Activated T-helper 1 cell treated with anti-CD3 and anti-CD28 coated beads, Interleukin-12 subunit alpha, Interleukin-12 subunit beta, Interleukin-2, Interleukin-4 antibody, amounts not matched to agents 30 ng/mL and 10 ng/mL and 1 ng/mL, durations not matched to agents 14 hours and 24 hours and 36 hours (primary cell): ENCODE data around the gene SYT5. TPM values are rescaled to one million over a fixed set of nuclear protein-coding genes. Genes with fewer than 3 reads are reported as not detected.
"Not testable (repeated sequence)": the region's sequence is repeated elsewhere in the genome, so short reads cannot be mapped to it uniquely, and the experiment has no call there.

Source experiments
- DNase-seq: peaks from one replicate; pipeline ENCODE4 v3.0.0; 2021; ENCODE audit warnings: low spot score
- H3K27ac Mint-ChIP-seq: one replicate; pipeline ENCODE4 v1.8.0; 2021; ENCODE audit warnings: mild to moderate bottlenecking, mixed read lengths
- H3K27me3 Mint-ChIP-seq: one replicate; pipeline ENCODE4 v1.8.0; 2022; ENCODE audit warnings: mild to moderate bottlenecking, moderate library complexity, mixed read lengths; ENCODE audit not compliant: insufficient read depth
- H3K36me3 Mint-ChIP-seq: one replicate; pipeline ENCODE4 v1.8.0; 2021; ENCODE audit warnings: low read depth, mixed read lengths
- H3K4me1 Mint-ChIP-seq: one replicate; pipeline ENCODE4 v1.8.0; 2021; ENCODE audit warnings: low read depth, mixed read lengths
- H3K4me3 Mint-ChIP-seq: one replicate; pipeline ENCODE4 v1.8.0; 2021; ENCODE audit warnings: mild to moderate bottlenecking, moderate library complexity, mixed read lengths
- H3K9me3 Mint-ChIP-seq: one replicate; pipeline ENCODE4 v1.8.0; 2021; ENCODE audit warnings: mixed read lengths
- intact Hi-C: fragments of 100-400 bp; cut with micrococcal nuclease; formaldehyde crosslinking; loops from one replicate; pipeline ENCODE4 v1.15.1; 2024
- total RNA-seq: library from RNA; stranded (reverse); gene quantifications from 2 replicates; pipeline ENCODE4 v1.2.3, GENCODE V29; 2022

Gene SYT5
- total RNA-seq, 1 donor from 2014 or later, result not detected

DNA sequence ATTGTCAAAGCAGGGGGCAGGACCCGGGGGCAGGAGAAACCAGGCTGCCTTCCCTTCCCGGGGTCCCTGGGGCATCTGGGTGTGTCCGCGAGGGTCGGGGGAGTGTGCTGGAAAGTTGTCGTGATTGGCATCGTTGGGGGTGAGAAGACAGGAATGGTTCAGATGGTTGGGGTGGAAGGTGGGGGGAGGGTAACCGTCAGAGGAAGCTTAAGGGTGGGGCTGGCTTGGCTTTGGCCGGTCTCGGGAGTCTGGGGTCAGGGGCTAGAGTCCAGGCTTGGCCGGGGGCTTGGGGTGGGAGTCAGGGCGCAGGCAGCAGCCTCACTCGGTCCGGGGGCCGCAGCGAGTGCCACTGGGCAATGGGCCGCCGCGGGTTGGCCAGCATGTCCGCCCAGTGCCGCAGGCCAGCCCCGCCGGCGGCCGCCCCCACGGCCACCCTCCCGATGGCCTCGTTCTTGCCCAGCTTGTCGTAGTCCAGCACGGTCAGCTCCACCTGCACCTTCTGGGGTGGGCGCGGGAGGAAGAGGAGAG, 6.8 kb downstream of the SYT5 start:
- no peak overlapping the region for H3K27ac Mint-ChIP-seq
- intact Hi-C loops, result no loop called here
- no peaks in the 10 kb centered on the region for H3K9me3 Mint-ChIP-seq
- DNase-seq, result no peak
- H3K27me3 Mint-ChIP-seq, result peaks cover 51% of the 10 kb centered on the region
- H3K36me3 Mint-ChIP-seq, result no peaks in the 10 kb centered on the region
- H3K4me3 Mint-ChIP-seq, result peak overlapping the region; percentile 72
- H3K4me1 Mint-ChIP-seq, result peaks cover 15% of the 10 kb centered on the region

DNA sequence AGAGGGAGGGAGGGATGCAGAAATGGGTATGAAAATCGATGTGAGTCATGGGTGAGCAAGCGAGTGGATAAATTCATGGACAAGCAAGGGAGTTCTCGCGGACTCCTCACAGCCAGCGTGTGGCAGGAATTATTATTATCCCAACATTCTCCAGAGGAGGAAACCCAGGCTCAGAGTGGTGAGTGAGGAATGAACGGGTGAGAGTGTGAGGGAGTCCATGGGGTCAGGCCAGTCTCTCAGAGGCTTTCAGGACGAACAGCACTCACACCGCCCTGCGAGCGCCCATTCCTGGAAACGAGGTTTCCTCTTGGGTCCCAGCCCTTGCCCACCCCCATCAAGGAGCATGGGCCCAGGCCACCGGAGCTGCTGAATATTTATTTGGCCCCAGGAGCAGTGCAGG, 7.3 kb downstream of the SYT5 start:
- Mint-ChIP-seq H3K4me3 (peak overlapping the region; percentile 70), H3K4me1 (peaks cover 15% of the 10 kb centered on the region), H3K27ac (no peak overlapping the region), H3K36me3 (no peaks in the 10 kb centered on the region), H3K27me3 (peaks cover 48% of the 10 kb centered on the region), H3K9me3 (no peaks in the 10 kb centered on the region)
- no peak for DNase-seq
- intact Hi-C loops, result no loop called here

DNA sequence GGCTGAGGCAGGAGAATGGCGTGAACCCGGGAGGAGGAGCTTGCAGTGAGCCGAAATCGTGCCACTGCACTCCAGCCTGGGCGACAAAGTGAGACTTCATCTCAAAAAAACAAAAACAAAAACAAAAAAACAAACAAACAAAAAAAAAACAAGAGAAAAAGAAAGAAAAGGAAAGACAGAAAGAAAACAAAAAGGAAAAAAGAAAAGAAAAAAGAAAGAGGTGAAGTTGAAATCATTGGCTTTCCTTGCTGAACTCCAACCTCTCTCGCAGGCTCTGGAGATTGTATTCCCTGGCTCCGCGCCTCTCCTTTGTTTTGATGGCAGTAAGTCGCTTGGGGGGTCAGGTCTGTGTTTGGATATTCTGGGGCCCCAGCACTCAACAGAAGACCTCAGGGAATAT, 7.8 kb downstream of the SYT5 start:
- H3K27ac Mint-ChIP-seq, intact Hi-C loops: not testable (repeated sequence)
- peaks cover 15% of the 10 kb centered on the region for H3K4me1 Mint-ChIP-seq

DNA sequence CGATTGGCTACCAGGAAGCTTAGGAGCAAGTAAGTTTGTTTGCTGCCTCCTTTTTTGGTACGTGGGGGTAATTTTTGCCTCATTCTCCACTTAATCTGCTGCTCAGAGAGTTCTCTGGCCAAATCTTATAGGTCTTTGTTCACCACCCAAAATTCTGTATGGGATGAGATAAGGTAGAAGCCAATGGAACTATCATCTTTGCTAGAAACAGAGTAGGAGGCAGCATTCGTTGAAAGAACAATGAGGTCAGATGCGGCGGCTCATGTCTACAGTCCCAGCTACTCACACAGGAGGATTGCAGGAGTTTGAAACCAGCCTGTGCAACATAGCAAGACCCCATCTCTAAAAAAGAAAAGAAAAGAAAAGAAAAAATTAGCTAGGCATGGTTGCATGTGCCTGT, 8.6 kb downstream of the SYT5 start:
- intact Hi-C loops, result no loop called here
- H3K4me1 Mint-ChIP-seq, result peaks cover 24% of the 10 kb centered on the region
- H3K9me3 Mint-ChIP-seq, result no peaks in the 10 kb centered on the region
- no peaks in the 10 kb centered on the region for H3K36me3 Mint-ChIP-seq
- H3K4me3 Mint-ChIP-seq, result no peak overlapping the region
- DNase-seq, result no peak
- no peak overlapping the region for H3K27ac Mint-ChIP-seq
- H3K27me3 Mint-ChIP-seq, result peaks cover 54% of the 10 kb centered on the region

More for the DNA sequence above, 7.8 kb downstream of the SYT5 start:
- not testable (repeated sequence) for H3K36me3 Mint-ChIP-seq, DNase-seq, H3K9me3 Mint-ChIP-seq
- Mint-ChIP-seq H3K4me3 (peak overlapping the region; percentile 70), H3K27me3 (peaks cover 51% of the 10 kb centered on the region)

DNA sequence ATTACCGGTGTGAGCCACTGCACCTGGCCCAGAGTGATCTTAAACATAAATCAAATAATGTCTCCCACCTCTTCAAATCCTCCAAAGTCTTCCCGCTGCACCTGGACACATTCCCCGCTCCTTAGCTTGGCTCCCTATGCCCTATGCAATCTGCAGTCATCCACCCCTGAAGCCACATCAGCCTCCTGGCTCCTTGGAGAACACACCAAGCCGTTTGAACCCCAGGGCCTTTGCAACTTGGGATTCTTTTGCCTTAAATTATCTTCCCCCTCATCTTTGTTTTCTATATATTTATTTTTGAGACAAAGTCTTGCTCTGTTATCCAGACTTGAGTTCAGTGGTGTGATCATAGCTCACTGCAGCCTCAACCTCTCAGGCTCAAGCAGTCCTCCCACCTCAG, 11.0 kb downstream of the SYT5 start:
- intact Hi-C loops, result no loop called here
- H3K9me3 Mint-ChIP-seq, result no peaks in the 10 kb centered on the region

DNA sequence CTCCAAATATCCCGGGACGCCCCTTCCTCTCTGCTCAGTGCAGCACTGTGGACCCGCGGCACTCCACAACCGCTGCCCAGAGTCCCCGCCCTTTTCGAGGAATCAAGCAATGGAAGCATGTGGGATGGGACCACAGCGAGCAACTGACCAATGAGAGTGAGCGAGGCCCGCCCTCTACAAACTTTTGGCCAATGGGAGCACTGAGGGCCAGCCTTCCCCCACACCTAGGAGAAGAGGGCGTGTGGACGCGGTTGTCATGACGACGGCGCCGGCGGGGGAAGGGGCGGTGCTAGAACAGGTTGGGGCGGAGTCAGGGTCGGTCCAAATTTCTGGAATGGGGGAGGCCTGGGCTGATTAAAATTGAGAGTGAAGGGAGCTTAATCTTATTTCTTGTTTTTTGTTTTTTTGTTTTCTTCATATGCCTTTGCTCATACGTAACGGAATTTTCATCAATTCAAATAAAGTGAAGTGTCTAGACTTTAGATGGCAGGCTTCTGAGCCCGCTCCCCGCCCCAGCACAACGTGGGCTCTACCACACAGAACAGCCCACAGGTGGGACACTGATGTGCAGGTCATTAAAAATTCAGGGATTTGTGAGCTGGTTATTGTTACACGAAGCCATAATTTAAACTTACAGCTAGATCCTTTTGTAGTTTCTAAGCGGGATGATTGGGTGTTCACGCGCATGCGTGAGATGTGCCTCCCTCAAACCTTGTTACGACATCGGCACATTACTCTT, 13.4 kb downstream of the SYT5 start, which contains the start of gene DNAAF3:
Gene DNAAF3, minus strand, starts transcription at position 84 of the 739 bp plus-strand sequence. CDS start 200 bp downstream, outside the sequence.
- peaks cover 57% of the 10 kb centered on the region for H3K27me3 Mint-ChIP-seq
- DNase-seq, result peak; percentile 76
- H3K27ac Mint-ChIP-seq, result peak within 1 kb of the TSS; percentile 32
- peak within 1 kb of the TSS; percentile 84 for H3K4me3 Mint-ChIP-seq
- H3K36me3 Mint-ChIP-seq, result no peaks in the 10 kb centered on the region
- peaks cover 12% of the 10 kb centered on the region for H3K4me1 Mint-ChIP-seq
- no peaks in the 10 kb centered on the region for H3K9me3 Mint-ChIP-seq
- intact Hi-C loops, result loop anchor here (1.0 to 2.0 kb wide), 6 partner anchors 50 to 700 kb away; partner anchors contain the start of genes KMT5C and PPP1R12C

More for the DNA sequence above, 11.0 kb downstream of the SYT5 start:
- DNase-seq, result no peak
- Mint-ChIP-seq H3K36me3 (no peaks in the 10 kb centered on the region), H3K4me1 (peaks cover 22% of the 10 kb centered on the region), H3K4me3 (no peak overlapping the region), H3K27me3 (peaks cover 63% of the 10 kb centered on the region), H3K27ac (no peak overlapping the region)

DNA sequence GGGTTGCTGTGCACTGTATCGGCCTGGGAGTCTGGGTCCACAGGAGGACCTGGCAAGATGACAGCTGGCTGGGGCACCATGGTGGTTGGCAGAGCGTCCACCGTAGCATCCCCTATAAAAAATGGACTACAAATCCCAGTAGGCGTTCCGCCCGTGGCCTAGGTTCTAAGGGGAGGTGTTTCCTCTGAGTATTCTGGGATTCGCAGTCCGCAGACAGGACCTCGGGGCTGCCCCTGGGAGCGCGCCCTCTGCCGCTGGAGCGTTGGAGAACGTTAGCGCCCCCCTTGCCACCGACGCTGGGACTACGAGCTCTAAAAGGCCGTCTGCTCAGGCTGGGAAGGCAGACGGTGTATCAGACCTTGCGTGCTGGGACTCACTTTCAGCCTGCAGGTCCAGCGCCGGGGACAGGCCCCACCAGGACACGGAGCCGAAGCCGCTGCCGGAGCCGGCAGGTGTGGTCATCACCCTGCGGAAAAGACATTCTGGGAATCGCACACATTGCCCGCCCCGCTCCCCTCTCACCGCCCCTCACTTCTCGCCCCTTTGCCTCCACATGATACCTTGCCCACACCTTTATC, 14.0 kb downstream of the SYT5 start:
- no peaks in the 10 kb centered on the region for H3K36me3 Mint-ChIP-seq
- intact Hi-C loops, result loop anchor here (1.0 to 2.0 kb wide), 6 partner anchors 49 to 699 kb away; partner anchors contain the start of genes KMT5C and PPP1R12C
- peaks cover 54% of the 10 kb centered on the region for H3K27me3 Mint-ChIP-seq
- H3K27ac Mint-ChIP-seq, result peak overlapping the region; percentile 32
- H3K4me3 Mint-ChIP-seq, result peak overlapping the region; percentile 84
- no peak for DNase-seq
- H3K9me3 Mint-ChIP-seq, result no peaks in the 10 kb centered on the region
- H3K4me1 Mint-ChIP-seq, result peaks cover 12% of the 10 kb centered on the region

DNA sequence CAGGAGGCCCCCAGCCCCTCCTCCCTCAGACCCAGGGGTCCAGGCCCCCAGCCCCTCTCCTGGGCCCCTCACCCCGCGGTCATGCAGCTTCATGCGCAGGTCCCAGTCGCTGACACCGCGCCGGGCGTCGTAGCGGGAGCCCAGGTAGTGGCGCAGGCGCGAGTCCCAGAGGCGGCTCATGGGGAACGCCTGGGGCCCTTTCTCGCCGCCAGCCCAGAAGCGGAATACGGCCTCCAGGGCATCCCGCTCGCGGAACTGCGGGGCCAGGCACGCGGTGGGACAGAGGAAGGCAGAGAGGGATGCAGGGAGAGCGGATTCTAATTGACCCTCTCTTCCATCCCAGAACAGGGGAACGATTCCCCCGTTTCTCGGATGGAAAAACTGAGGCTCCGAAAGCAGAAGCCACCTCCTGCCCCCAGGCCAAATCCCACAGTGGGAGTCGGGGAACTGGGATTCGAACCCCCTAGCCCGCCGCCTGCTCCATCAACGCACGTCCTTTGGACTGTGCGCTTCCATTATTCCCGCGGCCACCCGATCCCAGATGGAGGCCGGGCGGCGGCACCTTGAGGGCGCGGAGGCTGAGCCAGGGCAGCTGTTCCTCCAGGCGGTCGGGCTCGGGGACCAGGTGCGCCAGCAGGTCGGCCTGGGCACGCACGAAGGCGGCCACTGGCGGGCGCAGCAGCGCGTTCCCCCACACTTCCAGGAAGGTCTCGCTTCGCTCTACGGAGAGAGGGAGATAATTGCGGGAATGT, 18.3 kb downstream of the SYT5 start:
- H3K4me1 Mint-ChIP-seq, result peaks cover 6% of the 10 kb centered on the region
- DNase-seq, result no peak
- no peak overlapping the region for H3K27ac Mint-ChIP-seq
- H3K4me3 Mint-ChIP-seq, result no peak overlapping the region
- H3K9me3 Mint-ChIP-seq, result no peaks in the 10 kb centered on the region
- H3K36me3 Mint-ChIP-seq, result no peaks in the 10 kb centered on the region
- peaks cover 55% of the 10 kb centered on the region for H3K27me3 Mint-ChIP-seq
- intact Hi-C loops, result loop anchor here (2.0 to 5.0 kb wide), 2 partner anchors 13 to 281 kb away; partner anchors contain the start of gene SHISA7

DNA sequence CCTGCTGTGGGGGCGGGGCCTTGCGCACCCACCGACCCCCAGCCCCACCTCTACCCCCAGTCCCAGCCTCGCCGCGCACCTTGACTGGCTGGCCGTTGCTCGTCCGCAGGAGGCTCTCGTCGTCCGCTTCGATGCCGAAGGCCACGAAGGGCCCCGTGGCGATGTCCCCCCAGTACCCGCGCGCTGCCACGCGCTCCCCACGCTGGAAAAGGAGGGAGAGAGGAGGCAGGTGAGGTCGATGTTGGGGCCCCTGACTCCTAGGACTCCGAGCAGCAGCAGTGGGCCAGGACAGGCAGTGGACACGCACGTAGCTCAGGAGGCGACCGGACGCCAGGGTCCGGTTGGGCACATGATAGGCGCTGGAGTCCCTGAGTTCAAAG, 19.1 kb downstream of the SYT5 start:
- Mint-ChIP-seq H3K27ac (no peak overlapping the region), H3K36me3 (no peaks in the 10 kb centered on the region), H3K4me1 (no peaks in the 10 kb centered on the region), H3K9me3 (no peaks in the 10 kb centered on the region), H3K4me3 (no peak overlapping the region), H3K27me3 (peaks cover 52% of the 10 kb centered on the region)
- no peak for DNase-seq
- intact Hi-C loops, result loop anchor here (1.0 to 5.0 kb wide), 5 partner anchors 14 to 300 kb away; partner anchors contain the start of genes ISOC2 and SHISA7

DNA sequence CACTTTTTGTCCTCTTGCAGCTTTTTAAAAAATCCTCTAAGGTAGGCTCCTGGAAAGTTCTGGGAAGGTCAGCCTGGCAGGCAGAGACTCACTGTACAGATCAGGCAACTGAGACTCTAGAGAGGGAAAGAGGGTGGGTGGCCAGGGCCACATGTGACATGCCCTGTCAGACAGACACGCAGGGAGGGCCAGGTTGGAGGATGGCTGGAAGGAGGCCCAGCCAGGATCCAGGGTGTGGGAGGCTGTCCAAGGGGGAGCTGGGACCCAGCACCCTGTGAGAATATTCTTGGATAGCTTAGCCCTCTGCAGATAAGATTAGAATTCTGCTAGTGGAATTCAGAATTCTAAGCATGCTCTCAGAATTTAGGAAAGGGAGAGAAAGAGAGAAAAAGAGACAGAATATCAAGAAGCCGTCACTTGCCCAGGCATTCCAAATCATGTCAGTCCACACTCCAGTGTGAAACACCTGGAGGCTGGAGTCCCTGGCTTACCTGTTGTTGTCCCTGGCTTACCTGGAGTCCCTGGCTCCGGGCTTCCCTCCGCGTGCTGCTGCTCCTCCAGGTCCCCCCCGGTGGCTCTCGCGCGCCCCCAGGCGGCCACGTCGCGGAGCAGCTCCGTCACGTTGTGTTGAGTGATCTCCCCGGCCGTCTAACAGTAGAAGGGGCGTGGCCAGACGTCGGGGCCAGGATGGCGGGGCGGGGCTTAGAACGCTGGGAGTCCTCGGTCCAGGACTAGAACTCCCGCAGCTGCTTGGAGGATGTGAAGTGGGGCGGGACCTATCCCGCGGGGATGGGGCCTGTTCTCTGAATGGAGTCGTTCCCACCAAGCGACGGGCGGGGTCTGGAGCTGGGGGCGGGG, 19.7 kb downstream of the SYT5 start:
- DNase-seq, result peak; percentile 86
- Mint-ChIP-seq H3K27ac (no peak overlapping the region), H3K36me3 (no peaks in the 10 kb centered on the region), H3K4me1 (no peaks in the 10 kb centered on the region), H3K27me3 (peaks cover 46% of the 10 kb centered on the region), H3K4me3 (no peak overlapping the region), H3K9me3 (no peaks in the 10 kb centered on the region)
- intact Hi-C loops, result loop anchor here (1.0 to 5.0 kb wide), 5 partner anchors 14 to 301 kb away; partner anchors contain the start of genes ISOC2 and SHISA7

DNA sequence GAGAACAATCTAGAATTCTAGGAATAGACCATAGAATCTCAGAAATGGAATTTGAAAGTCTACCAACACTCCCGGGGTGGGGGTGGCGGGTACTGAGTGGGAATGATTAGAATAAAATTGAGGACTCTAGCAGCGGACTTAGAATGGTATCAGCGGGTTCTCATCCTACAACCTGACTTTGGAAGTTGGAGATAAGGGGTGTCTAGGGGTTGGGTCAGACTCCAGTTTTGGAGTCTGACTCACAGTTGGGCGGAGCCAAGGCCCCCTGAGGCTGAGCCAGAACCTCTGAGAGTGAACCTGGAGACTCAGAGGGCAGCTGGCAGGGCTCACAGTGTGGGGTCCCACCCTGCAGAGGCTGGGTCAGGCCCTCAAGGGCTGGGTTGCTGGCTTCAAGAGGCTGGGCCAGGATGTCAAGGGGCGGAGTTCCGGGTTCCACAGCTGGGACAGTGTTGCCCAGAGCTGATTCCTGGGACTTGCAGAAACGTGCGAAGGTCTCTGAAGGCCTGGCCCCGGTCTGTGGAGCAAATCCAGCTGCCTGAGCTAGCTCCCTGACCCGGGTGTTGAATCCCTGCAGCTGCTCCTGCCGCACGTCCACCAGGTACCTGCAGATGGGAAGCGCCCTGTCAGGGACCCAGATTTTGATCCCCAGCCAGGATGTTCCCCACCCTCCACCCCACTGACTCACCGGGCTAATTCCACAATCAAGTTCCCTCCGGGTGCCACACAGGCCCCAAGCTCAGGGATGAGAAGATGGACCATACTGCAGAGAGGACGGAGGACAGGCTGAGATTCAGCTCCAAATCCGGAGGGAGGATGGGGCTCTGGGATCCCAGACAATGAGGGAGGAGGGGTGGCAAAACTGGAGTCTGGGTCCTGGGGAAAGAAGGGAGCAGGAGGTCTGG, 21.0 kb downstream of the SYT5 start:
- Mint-ChIP-seq H3K27me3 (peaks cover 37% of the 10 kb centered on the region), H3K36me3 (no peaks in the 10 kb centered on the region), H3K27ac (no peak overlapping the region), H3K9me3 (no peaks in the 10 kb centered on the region), H3K4me1 (peaks cover 3% of the 10 kb centered on the region), H3K4me3 (no peak overlapping the region)
- intact Hi-C loops, result no loop called here
- DNase-seq, result no peak
